Measurements from ENCODE around the gene MTSS2. TPM values are rescaled to one million over a fixed set of nuclear protein-coding genes. Genes with fewer than 3 reads are reported as not detected.

The MTSS2 gene
- total and polyA plus RNA-seq, 12 donors: 11.6 to 145 (median 73.9) TPM

- H3K4me1 ChIP-seq (replicated peaks in 1 of 2): peaks cover 35 to 57% of the 10 kb centered on the region in 2 donors
These were observed 9.0 kb upstream of the MTSS2 start for GRCh38 chr16:70694868-70695218.

GRCh38 chr16:70694088-70694867, 8.4 kb upstream of the MTSS2 start:
- H3K27ac ChIP-seq: peak overlapping the region in 4 of 5 donors; percentile 70 to 96 (median 87)
- TF ChIP-seq POLR2A (IDR thresholded peaks at IDR 0.05) (no peak), CTCF (IDR thresholded peaks at IDR 0.05) (no peak)
- H3K9me3 ChIP-seq (replicated peaks in 1 of 3): no peaks in the 10 kb centered on the region
- H3K27me3 ChIP-seq: no peaks in the 10 kb centered on the region
- H3K4me1 ChIP-seq (replicated peaks in 1 of 2): peaks cover 35 to 57% of the 10 kb centered on the region in 2 donors
- DNase-seq: peak in 6 of 7 donors; percentile 67 to 86 (median 77)
- no peak overlapping the region for H3K4me3 ChIP-seq
- WGBS, 4 donors: 54 to 76% (median 69%) methylated on average over 5 to 17 of the region's 17 CpGs
- intact Hi-C loops (cut with DNase I): no loop called here
- peaks cover 0 to 6% of the 10 kb centered on the region in 2 donors for H3K36me3 ChIP-seq (replicated peaks in 1 of 2)

More at GRCh38 chr16:70694868-70695218, 9.0 kb upstream of the MTSS2 start:
- WGBS, 4 donors: 71 to 83% (median 75%) methylated on average over 3 to 4 of the region's 4 CpGs
- peaks cover 0 to 6% of the 10 kb centered on the region in 2 donors for H3K36me3 ChIP-seq (replicated peaks in 1 of 2)
- H3K27ac ChIP-seq: peak overlapping the region in 3 of 5 donors; percentile 70 to 96 (median 92)
- H3K4me3 ChIP-seq: no peak overlapping the region
- no peak for TF ChIP-seq POLR2A (IDR thresholded peaks at IDR 0.05)
- TF ChIP-seq CTCF (IDR thresholded peaks at IDR 0.05): no peak
- DNase-seq: peak in 2 of 7 donors; percentile 55 to 62
- no peaks in the 10 kb centered on the region for H3K9me3 ChIP-seq (replicated peaks in 1 of 3)
- intact Hi-C loops (cut with DNase I): loop anchor here (5.0 kb wide), 2 partner anchors 42 to 47 kb away; no protein-coding TSS in a partner anchor
- H3K27me3 ChIP-seq: no peaks in the 10 kb centered on the region

- TF ChIP-seq POLR2A (IDR thresholded peaks at IDR 0.05) (no peak), CTCF (IDR thresholded peaks at IDR 0.05) (no peak)
- DNase-seq: no peak
- WGBS, 4 donors: 79 to 92% (median 84%) methylated on average over 24 to 29 of the region's 29 CpGs
- Histone ChIP-seq H3K9me3 (replicated peaks in 1 of 3) (no peaks in the 10 kb centered on the region), H3K27ac (peak overlapping the region in 4 of 5 donors; percentile 70 to 96 (median 87)), H3K36me3 (replicated peaks in 1 of 2) (peaks cover 0 to under 1% of the 10 kb centered on the region in 2 donors), H3K27me3 (no peaks in the 10 kb centered on the region), H3K4me1 (replicated peaks in 1 of 2) (peaks cover 35 to 68% of the 10 kb centered on the region in 2 donors), H3K4me3 (no peak overlapping the region)
- intact Hi-C loops (cut with DNase I): no loop called here
These were observed 7.2 kb upstream of the MTSS2 start for GRCh38 chr16:70692873-70693671.

All from adrenal gland (tissue), 12 donors.